Measurements from ENCODE around the gene NDUFS3.

GRCh38 chr11:47578524-47579494 lies at the start of gene NDUFS3, which contains the start of gene KBTBD4:
- TF ChIP-seq POLR2A (IDR thresholded peaks at IDR 0.05; ENCODE audit: low read depth, low read length): peak; percentile 82
- peak; percentile 89 for TF ChIP-seq POLR2AphosphoS5 (IDR thresholded peaks at IDR 0.05; ENCODE audit: low read depth, low read length)
- TF ChIP-seq TAF1 (IDR thresholded peaks at IDR 0.05; ENCODE audit: low read depth, low read length): peak; percentile 98
- peak; percentile 30; the same call in 1 of the 2 replicates for TF ChIP-seq SPI1 (IDR thresholded peaks at IDR 0.05; ENCODE audit: low read depth, low read length)
- peak; percentile 28 for TF ChIP-seq PAX5 (IDR thresholded peaks at IDR 0.05; ENCODE audit: insufficient read depth, low read length, severe bottlenecking)
- TF ChIP-seq POU2F2 (IDR thresholded peaks at IDR 0.05; ENCODE audit: low read depth, low read length): peak; percentile 93
